OCI-LY7 (cell line): ENCODE results near the gene HEXA. TPM values are rescaled to one million over a fixed set of nuclear protein-coding genes. Genes with fewer than 3 reads are reported as not detected.

Experiments
- BruUV-seq: library from RNA; stranded (reverse); fragments of 400-500 nt; replicated peaks from 2 replicates; lab custom pipeline; 2021; lab: Mats Ljungman, UMichigan
- CTCF ChIA-PET: fragments of 300-600 bp; sonication (Branson Sonifier 250); formaldehyde crosslinking; loops from one replicate; lab custom pipeline; 2022; ENCODE audit warnings: antibody characterized with exemption; ENCODE audit not compliant: unreplicated experiment; lab: Charles Lee
- POLR2A ChIA-PET: fragments of 300-600 bp; sonication (Branson Sonifier 250); formaldehyde crosslinking; loops from one replicate; lab custom pipeline; 2022; ENCODE audit warnings: antibody characterized with exemption; lab: Charles Lee
- DNase-seq: peaks from one replicate; pipeline ENCODE4 v3.0.0-alpha.2; 2015; ENCODE audit warnings: low spot score
- H2AFZ ChIP-seq: fragments of 200-600 bp; sonication (generic), shearing (Covaris generic); 2 replicates; pipeline ENCODE4 v1.6.1; 2014; ENCODE audit warnings: mild to moderate bottlenecking, antibody characterized with exemption, low read length, moderate library complexity
- H3K27ac ChIP-seq: fragments of 200-600 bp; sonication (generic); 2 replicates; pipeline ENCODE4 v1.5.1; 2014; ENCODE audit warnings: mixed run types, low read depth, mild to moderate bottlenecking, moderate library complexity, low read length, inconsistent platforms; ENCODE audit not compliant: poor library complexity, severe bottlenecking
- H3K36me3 ChIP-seq: fragments of 200-600 bp; sonication (generic); 2 replicates; pipeline ENCODE4 v1.6.1; 2014; ENCODE audit warnings: mild to moderate bottlenecking, antibody characterized with exemption, low read length, moderate library complexity, mixed read lengths; ENCODE audit not compliant: insufficient read depth
- H3K4me1 ChIP-seq: fragments of 200-600 bp; sonication (generic); 2 replicates; pipeline ENCODE4 v1.5.1; 2014; ENCODE audit warnings: mild to moderate bottlenecking, low read length; ENCODE audit not compliant: insufficient read depth, poor library complexity, severe bottlenecking
- H3K4me2 ChIP-seq: fragments of 200-600 bp; sonication (generic); 2 replicates; pipeline ENCODE4 v1.6.1; 2014; ENCODE audit warnings: mild to moderate bottlenecking, low read length
- H3K4me3 ChIP-seq: fragments of 200-600 bp; sonication (generic); 2 replicates; pipeline ENCODE4 v1.5.1; 2014; ENCODE audit warnings: mild to moderate bottlenecking, low read depth, low read length; ENCODE audit not compliant: poor library complexity, severe bottlenecking
- H3K79me2 ChIP-seq: fragments of 200-600 bp; sonication (generic); 2 replicates; pipeline ENCODE4 v1.6.1; 2016; ENCODE audit warnings: low read depth, mild to moderate bottlenecking, low read length, moderate library complexity, mixed read lengths; ENCODE audit not compliant: insufficient read depth
- H3K9me2 ChIP-seq: fragments of 200-600 bp; sonication (generic); 2 replicates; pipeline ENCODE4 v1.6.1; 2016; ENCODE audit warnings: mild to moderate bottlenecking, low read length, mixed read lengths; ENCODE audit not compliant: insufficient read depth
- H3K9me3 ChIP-seq: fragments of 200-600 bp; sonication (generic); 2 replicates; pipeline ENCODE4 v1.6.1; 2014; ENCODE audit warnings: mild to moderate bottlenecking, mixed run types, low read length, mixed read lengths
- H4K20me1 ChIP-seq: fragments of 200-600 bp; sonication (generic); 2 replicates; pipeline ENCODE4 v1.6.1; 2014; ENCODE audit warnings: mild to moderate bottlenecking, antibody characterized with exemption, low read length, moderate library complexity, mixed read lengths; ENCODE audit not compliant: insufficient read depth
- EZH2phosphoT487 ChIP-seq: fragments of 200-600 bp; sonication (generic); IDR thresholded peaks from 2 replicates; pipeline ENCODE4 v1.6.1; 2018; ENCODE audit warnings: low read depth, borderline replicate concordance, mild to moderate bottlenecking, mixed run types, antibody characterized with exemption, low read length, moderate library complexity, mixed read lengths
- intact Hi-C: fragments of 100-400 bp; cut with micrococcal nuclease; formaldehyde crosslinking; loops from one replicate; pipeline ENCODE4 v1.10.0; 2022; ENCODE audit not compliant: unreplicated experiment
- total RNA-seq, 2 experiments: library from RNA; depleted of rRNA in 1 of 2; stranded (reverse); fragments of >200 nt in 1 of 2; shearing (Covaris generic) in 1 of 2; gene quantifications; 2 replicates each; pipeline ENCODE4 v1.2.3, GENCODE V29; 2014 to 2022
- TF ChIP-seq, protein P1 (sequence below): fragments of 200-600 bp; sonication (generic); conservative IDR thresholded peaks from 2 replicates; pipeline ENCODE4 v1.5.1; 2014; ENCODE audit warnings: mild to moderate bottlenecking, antibody characterized with exemption, low read length, moderate library complexity, mixed read lengths

The HEXA gene
- total RNA-seq, 2 experiments from 2014 or later = 51.3 to 82.6 TPM

- Histone ChIP-seq H3K9me3 (no peaks in the 10 kb centered on the region), H3K27ac (no peak overlapping the region), H2AFZ (no peak overlapping the region), H3K4me1 (no peaks in the 10 kb centered on the region), H3K79me2 (no peaks in the 10 kb centered on the region), H3K4me3 (no peak overlapping the region), H3K4me2 (no peak overlapping the region), H3K36me3 (no peaks in the 10 kb centered on the region), H3K9me2 (no peaks in the 10 kb centered on the region), H4K20me1 (no peaks in the 10 kb centered on the region)
- no peak for DNase-seq
- POLR2A ChIA-PET = interaction anchor here (0.7 kb wide), 1 partner anchor 11 kb away, joined by 3 read pairs; no protein-coding TSS in a partner anchor
- intact Hi-C loops = no loop called here
- CTCF ChIA-PET = no interaction called here
- BruUV-seq = no TSS peak
- no peak for TF ChIP-seq EZH2phosphoT487
- TF ChIP-seq, protein P1, sequence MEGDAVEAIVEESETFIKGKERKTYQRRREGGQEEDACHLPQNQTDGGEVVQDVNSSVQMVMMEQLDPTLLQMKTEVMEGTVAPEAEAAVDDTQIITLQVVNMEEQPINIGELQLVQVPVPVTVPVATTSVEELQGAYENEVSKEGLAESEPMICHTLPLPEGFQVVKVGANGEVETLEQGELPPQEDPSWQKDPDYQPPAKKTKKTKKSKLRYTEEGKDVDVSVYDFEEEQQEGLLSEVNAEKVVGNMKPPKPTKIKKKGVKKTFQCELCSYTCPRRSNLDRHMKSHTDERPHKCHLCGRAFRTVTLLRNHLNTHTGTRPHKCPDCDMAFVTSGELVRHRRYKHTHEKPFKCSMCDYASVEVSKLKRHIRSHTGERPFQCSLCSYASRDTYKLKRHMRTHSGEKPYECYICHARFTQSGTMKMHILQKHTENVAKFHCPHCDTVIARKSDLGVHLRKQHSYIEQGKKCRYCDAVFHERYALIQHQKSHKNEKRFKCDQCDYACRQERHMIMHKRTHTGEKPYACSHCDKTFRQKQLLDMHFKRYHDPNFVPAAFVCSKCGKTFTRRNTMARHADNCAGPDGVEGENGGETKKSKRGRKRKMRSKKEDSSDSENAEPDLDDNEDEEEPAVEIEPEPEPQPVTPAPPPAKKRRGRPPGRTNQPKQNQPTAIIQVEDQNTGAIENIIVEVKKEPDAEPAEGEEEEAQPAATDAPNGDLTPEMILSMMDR = no peak
Observed at GRCh38 chr15:72404356-72404755, 28.5 kb upstream of the HEXA start.

DNA sequence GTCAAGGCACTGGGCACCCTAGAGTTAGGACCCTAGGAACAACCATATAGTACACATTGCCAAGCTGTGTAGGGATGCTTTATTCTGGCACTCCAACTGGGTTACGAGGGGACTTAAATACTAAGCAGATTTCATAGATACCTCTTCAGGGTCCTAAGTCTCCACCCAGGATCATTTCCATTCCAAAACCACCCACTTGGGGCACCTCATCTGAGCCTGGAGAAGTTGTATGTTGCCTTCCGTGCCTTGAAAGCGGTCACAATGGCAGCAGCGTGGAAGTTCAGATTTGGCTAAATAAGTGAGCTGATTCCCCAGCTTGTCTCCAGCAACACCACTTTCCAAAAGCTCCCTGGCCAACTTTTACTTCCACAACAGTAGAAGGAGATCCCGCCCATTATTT is 26.9 kb upstream of the HEXA start:
- H2AFZ ChIP-seq = no peak overlapping the region
- H3K4me2 ChIP-seq = no peak overlapping the region
- H4K20me1 ChIP-seq = no peaks in the 10 kb centered on the region
- intact Hi-C loops = no loop called here
- TF ChIP-seq, protein P1 = no peak
- TF ChIP-seq EZH2phosphoT487 = no peak
- H3K36me3 ChIP-seq = no peaks in the 10 kb centered on the region
- DNase-seq = no peak
- CTCF ChIA-PET = no interaction called here
- H3K79me2 ChIP-seq = no peaks in the 10 kb centered on the region
- POLR2A ChIA-PET = no interaction called here
- no TSS peak for BruUV-seq
- no peaks in the 10 kb centered on the region for H3K9me3 ChIP-seq
- no peak overlapping the region for H3K27ac ChIP-seq
- no peaks in the 10 kb centered on the region for H3K9me2 ChIP-seq
- no peaks in the 10 kb centered on the region for H3K4me1 ChIP-seq
- H3K4me3 ChIP-seq = no peak overlapping the region

DNA sequence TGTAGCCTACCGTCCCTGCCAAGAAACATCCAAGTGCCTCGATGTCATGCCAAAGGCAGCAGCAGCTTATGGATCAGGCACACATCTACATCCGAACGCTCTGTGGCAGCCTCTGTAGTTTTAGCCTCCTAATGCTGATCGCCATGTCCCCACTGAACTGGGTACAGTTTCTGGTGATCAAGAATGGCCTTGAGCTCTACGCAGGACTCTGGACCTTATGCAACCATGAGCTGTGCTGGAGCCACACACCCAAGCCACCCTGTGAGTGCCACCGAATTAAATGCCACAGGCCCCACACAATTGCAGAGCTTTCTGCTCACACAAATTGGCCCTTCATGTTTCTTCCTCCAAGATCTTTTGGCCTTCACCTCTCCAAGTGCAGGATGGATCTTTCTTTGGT is 22.8 kb upstream of the HEXA start:
- no peaks in the 10 kb centered on the region for H3K9me3 ChIP-seq
- no peaks in the 10 kb centered on the region for H3K4me1 ChIP-seq
- no peaks in the 10 kb centered on the region for H4K20me1 ChIP-seq
- ChIA-PET CTCF (no interaction called here), POLR2A (no interaction called here)
- intact Hi-C loops = no loop called here
- no peak for DNase-seq
- H2AFZ ChIP-seq = no peak overlapping the region
- H3K79me2 ChIP-seq = no peaks in the 10 kb centered on the region
- no peaks in the 10 kb centered on the region for H3K36me3 ChIP-seq
- no peak overlapping the region for H3K27ac ChIP-seq
- TF ChIP-seq, protein P1 = no peak
- TF ChIP-seq EZH2phosphoT487 = no peak
- no peak overlapping the region for H3K4me3 ChIP-seq
- no TSS peak for BruUV-seq
- H3K9me2 ChIP-seq = no peaks in the 10 kb centered on the region
- H3K4me2 ChIP-seq = no peak overlapping the region
